GM19099 (cell line): ENCODE data around the gene AGPAT2.

Experiments used
- POLR2A ChIP-seq: IDR thresholded peaks from 3 replicates; pipeline ENCODE4 v1.6.1; 2011; ENCODE audit warnings: low read depth; ENCODE audit not compliant: insufficient read length; ENCODE audit errors: extremely low read depth

Gene AGPAT2

GRCh38 chr9:136646827-136647711 is 40.2 kb downstream of the AGPAT2 start:
- no peak for TF ChIP-seq POLR2A

GRCh38 chr9:136645903-136646754 is 41.1 kb downstream of the AGPAT2 start:
- no peak for TF ChIP-seq POLR2A

GRCh38 chr9:136645352-136645902 is 41.8 kb downstream of the AGPAT2 start:
- no peak for TF ChIP-seq POLR2A

GRCh38 chr9:136644593-136645351 is 42.5 kb downstream of the AGPAT2 start:
- no peak for TF ChIP-seq POLR2A

GRCh38 chr9:136644343-136644592 is 43.0 kb downstream of the AGPAT2 start:
- TF ChIP-seq POLR2A = no peak

- TF ChIP-seq POLR2A = no peak
These were observed 43.5 kb downstream of the AGPAT2 start for GRCh38 chr9:136643596-136644342.

- no peak for TF ChIP-seq POLR2A
These were observed 44.8 kb downstream of the AGPAT2 start for GRCh38 chr9:136642439-136642921.

GRCh38 chr9:136640171-136641111 is 46.8 kb downstream of the AGPAT2 start:
- no peak for TF ChIP-seq POLR2A

GRCh38 chr9:136634904-136635303 is 52.4 kb downstream of the AGPAT2 start:
- no peak for TF ChIP-seq POLR2A

- no peak for TF ChIP-seq POLR2A
These were observed 55.9 kb downstream of the AGPAT2 start for GRCh38 chr9:136631038-136632000.

GRCh38 chr9:136630662-136630992 is 56.6 kb downstream of the AGPAT2 start:
- TF ChIP-seq POLR2A = no peak

GRCh38 chr9:136629879-136630661 is 57.2 kb downstream of the AGPAT2 start:
- TF ChIP-seq POLR2A = no peak
